ENCODE results near the gene ANO1. TPM values are rescaled to one million over a fixed set of nuclear protein-coding genes. Genes with fewer than 3 reads are reported as not detected.

Gene ANO1
- total RNA-seq, 1 experiment from 2014 or later, result 10.9 TPM

DNA sequence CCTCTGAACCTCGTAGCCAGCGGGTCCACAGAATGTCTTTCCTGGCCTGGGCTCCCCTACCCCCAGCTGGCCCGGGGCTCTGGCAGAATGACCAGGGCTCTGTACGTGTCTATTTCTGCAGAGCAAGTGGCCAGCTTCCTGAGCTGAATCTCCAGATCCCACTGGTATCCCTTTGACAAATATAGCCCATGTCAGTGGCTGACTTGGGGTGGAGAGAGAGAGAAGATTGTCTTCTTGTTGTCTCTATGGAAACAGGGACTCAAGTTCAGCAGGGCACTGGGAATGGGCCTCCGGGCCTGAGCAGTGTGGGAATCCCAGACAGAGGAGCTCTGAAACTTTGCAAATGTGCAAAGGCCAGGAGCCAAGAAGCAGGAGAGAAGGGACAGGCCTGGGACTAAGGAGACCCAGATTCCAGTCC is 33.9 kb downstream of the ANO1 start:
- H2BK15ac ChIP-seq (ENCODE audit: low read depth, low read length), result no peak overlapping the region
- H3K79me2 ChIP-seq (ENCODE audit: insufficient read depth, low read length), result no peaks in the 10 kb centered on the region
- DNase-seq, result no peak
- H3K79me1 ChIP-seq (ENCODE audit: insufficient read depth, low read depth, low read length, poor library complexity, severe bottlenecking), result no peaks in the 10 kb centered on the region
- no peak overlapping the region for H3K4ac ChIP-seq (ENCODE audit: low read depth, low read length)
- no peak overlapping the region for H4K8ac ChIP-seq (replicated peaks; ENCODE audit: insufficient read length, low read depth, low read length)
- WGBS (ENCODE audit: extremely low coverage, insufficient read length, low lambda C conversion rate), result no CpG with 5 or more reads among the region's 5 CpGs
- H3K56ac ChIP-seq (ENCODE audit: insufficient read length, low read depth, low read length), result no peak overlapping the region
- no peaks in the 10 kb centered on the region for H3K4me1 ChIP-seq (ENCODE audit: insufficient read depth, low read length)
- Mint-ChIP-seq H3K36me3 (ENCODE audit: insufficient read depth in 1 of 3, low read depth in 3 of 3) (peaks cover 0 to 3% (median 0%) of the 10 kb centered on the region in 3 experiments; a peak in 3 of 7 replicates), H3K9me3 (no peaks in the 10 kb centered on the region), H3K27me3 (ENCODE audit: low read depth) (peaks cover 5% of the 10 kb centered on the region), H3K4me3 (no peak overlapping the region), H3K4me1 (peaks cover 24 to 34% of the 10 kb centered on the region in 2 experiments), H3K27ac (peak overlapping the region in 1 of 3 experiments; percentile 83; a peak in 2 of 7 replicates)
- no peak overlapping the region for H3K9ac ChIP-seq (ENCODE audit: extremely low read depth, insufficient read length, low read length)
- H3K14ac ChIP-seq (ENCODE audit: insufficient read depth, low read length), result no peak overlapping the region
- no peaks in the 10 kb centered on the region for H3K23me2 ChIP-seq (ENCODE audit: insufficient read length, low read depth, low read length, poor library complexity, severe bottlenecking)
- H3K23ac ChIP-seq (ENCODE audit: insufficient read length, low read depth, low read length), result no peak overlapping the region
- H4K20me1 ChIP-seq (ENCODE audit: control insufficient read depth, insufficient read depth, insufficient read length), result no peaks in the 10 kb centered on the region
- H2BK20ac ChIP-seq (ENCODE audit: low read depth, low read length, poor library complexity, severe bottlenecking), result no peak overlapping the region
- no peak overlapping the region for H3T11ph ChIP-seq (ENCODE audit: low read length)
- no peak overlapping the region for H2AK5ac ChIP-seq (ENCODE audit: insufficient read length, low read length)
- no peaks in the 10 kb centered on the region for H3K27me3 ChIP-seq (ENCODE audit: insufficient read depth, low read length)
- H2BK120ac ChIP-seq (ENCODE audit: low read depth, low read length, poor library complexity, severe bottlenecking), result no peak overlapping the region
- H3K4me2 ChIP-seq (ENCODE audit: insufficient read depth, insufficient read length, low read length), result no peak overlapping the region
- no peak overlapping the region for H4K91ac ChIP-seq (ENCODE audit: insufficient read length, low read depth, low read length)
- H3K9me3 ChIP-seq (ENCODE audit: control insufficient read depth, low read depth, low read length), result no peaks in the 10 kb centered on the region
- H4K5ac ChIP-seq (ENCODE audit: insufficient read length, low read depth, low read length), result no peak overlapping the region
- no peak for TF ChIP-seq CTCF (conservative IDR thresholded peaks at IDR 0.05)
- no peak overlapping the region for H3K18ac ChIP-seq (ENCODE audit: insufficient read length, low read depth, low read length)
- no peak overlapping the region for H2BK5ac ChIP-seq (ENCODE audit: insufficient read length, low read length)
- no peak overlapping the region for H3K27ac ChIP-seq (ENCODE audit: insufficient read length, low read depth, low read length)
- no peak overlapping the region for H2BK12ac ChIP-seq (ENCODE audit: insufficient read length, low read depth, low read length)
- H2AFZ ChIP-seq (ENCODE audit: low read length), result no peak overlapping the region

Data from H9 (cell line).